ENCODE results near the gene PRR27. TPM values are rescaled to one million over a fixed set of nuclear protein-coding genes. Genes with fewer than 3 reads are reported as not detected.

Gene PRR27
- total and polyA plus RNA-seq, 2 donors (not counting 3 experiments of a cell fraction or from before 2014, with no cell fraction given): not detected

DNA sequence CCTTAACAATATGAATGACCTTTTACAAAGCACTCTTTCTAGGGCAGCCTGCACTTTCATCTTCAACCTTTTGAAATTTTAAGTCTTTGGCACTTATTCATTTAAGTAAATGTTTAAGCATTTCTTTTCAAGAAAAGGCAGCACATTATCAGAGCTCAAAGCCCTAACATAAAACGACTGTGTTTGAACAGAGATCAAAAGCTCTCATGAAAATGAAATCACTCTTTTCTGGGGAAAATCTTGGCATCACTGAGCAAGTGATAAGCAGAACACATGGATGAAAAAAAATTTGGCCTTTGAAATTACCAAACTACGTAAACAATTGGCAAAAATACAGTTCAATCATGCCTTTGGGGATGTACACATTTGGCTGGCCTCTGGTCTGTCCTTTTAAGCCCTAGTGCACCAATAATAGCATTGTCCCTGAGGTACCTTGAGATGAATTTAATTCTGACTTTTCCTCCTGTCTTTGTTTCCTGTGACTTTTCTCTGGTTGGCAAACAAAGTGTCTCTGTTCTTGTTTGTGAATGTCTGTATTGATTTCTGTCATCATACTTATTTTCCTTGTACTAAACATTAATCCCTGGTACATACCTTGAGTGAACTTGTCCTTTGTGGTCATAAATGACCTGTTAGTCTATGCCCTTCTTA, 28.6 kb downstream of the PRR27 start:
- intact Hi-C loops (cut with micrococcal nuclease): loop anchor here (1.0 to 2.0 kb wide), 6 partner anchors 87 to 864 kb away; no protein-coding TSS in a partner anchor

More for the DNA sequence above, 28.6 kb downstream of the PRR27 start:
- Histone ChIP-seq H3K9me1 (replicated peaks; ENCODE audit: control insufficient read depth, extremely low read depth, insufficient read depth, low read length) (no peaks in the 10 kb centered on the region), H3K4me2 (ENCODE audit: insufficient read depth, low read length) (no peak overlapping the region), H3K36me3 (ENCODE audit: control insufficient read depth in 2 of 2, extremely low read depth in 1 of 2, insufficient read depth in 2 of 2, low read length in 2 of 2) (no peaks in the 10 kb centered on the region), H3K4me3 (replicated peaks in 1 of 3; ENCODE audit: insufficient read depth in 1 of 3, low read depth in 1 of 3, low read length in 3 of 3) (no peak overlapping the region), H3K9me3 (replicated peaks; ENCODE audit: control insufficient read depth, insufficient read depth, low read length) (no peaks in the 10 kb centered on the region), H2AFZ (ENCODE audit: low read depth, low read length) (no peak overlapping the region), H3K9ac (replicated peaks; ENCODE audit: extremely low read depth, insufficient read depth, low read length) (no peak overlapping the region), H3K27me3 (ENCODE audit: control insufficient read depth in 2 of 2, insufficient read depth in 2 of 2, low read length in 2 of 2) (no peaks in the 10 kb centered on the region), H4K20me1 (replicated peaks; ENCODE audit: control insufficient read depth, extremely low read depth, insufficient read depth, low read length) (no peaks in the 10 kb centered on the region), H3K4me1 (ENCODE audit: control insufficient read depth, extremely low read depth, insufficient read depth, low read length) (no peaks in the 10 kb centered on the region), H3K27ac (ENCODE audit: insufficient read depth, low read depth, low read length) (no peak overlapping the region), H3K79me2 (ENCODE audit: control insufficient read depth, insufficient read depth, low read length) (no peaks in the 10 kb centered on the region)
- FAIRE-seq: no peak
- dilution Hi-C loops (cut with MboI; ENCODE audit: extremely low pct_ligation_motif_present, low sequenced_read_pairs): no loop called here
- ChIA-PET POLR2A (no interaction called here), CTCF (interaction anchor here (0.7 to 5.2 kb wide), 26 partner anchors 12 to 864 kb away, joined by 3 to 75 read pairs (median 5); partner anchors contain the start of gene ODAM)
- DNase-seq (ENCODE audit: low read depth, low spot score): no peak
- no peak for TF ChIP-seq POLR2AphosphoS5 (IDR thresholded peaks at IDR 0.05; ENCODE audit: insufficient read depth, low read depth, low read length)
- TF ChIP-seq POLR2A (IDR thresholded peaks at IDR 0.05; ENCODE audit: low read depth, low read length): no peak
- TF ChIP-seq JUN (IDR thresholded peaks at IDR 0.05; ENCODE audit: borderline replicate concordance, insufficient read depth, insufficient read length, low read depth): no peak
- no peak for TF ChIP-seq FOS (IDR thresholded peaks at IDR 0.05; ENCODE audit: borderline replicate concordance, insufficient read depth, low read length)
- TF ChIP-seq, protein P1, sequence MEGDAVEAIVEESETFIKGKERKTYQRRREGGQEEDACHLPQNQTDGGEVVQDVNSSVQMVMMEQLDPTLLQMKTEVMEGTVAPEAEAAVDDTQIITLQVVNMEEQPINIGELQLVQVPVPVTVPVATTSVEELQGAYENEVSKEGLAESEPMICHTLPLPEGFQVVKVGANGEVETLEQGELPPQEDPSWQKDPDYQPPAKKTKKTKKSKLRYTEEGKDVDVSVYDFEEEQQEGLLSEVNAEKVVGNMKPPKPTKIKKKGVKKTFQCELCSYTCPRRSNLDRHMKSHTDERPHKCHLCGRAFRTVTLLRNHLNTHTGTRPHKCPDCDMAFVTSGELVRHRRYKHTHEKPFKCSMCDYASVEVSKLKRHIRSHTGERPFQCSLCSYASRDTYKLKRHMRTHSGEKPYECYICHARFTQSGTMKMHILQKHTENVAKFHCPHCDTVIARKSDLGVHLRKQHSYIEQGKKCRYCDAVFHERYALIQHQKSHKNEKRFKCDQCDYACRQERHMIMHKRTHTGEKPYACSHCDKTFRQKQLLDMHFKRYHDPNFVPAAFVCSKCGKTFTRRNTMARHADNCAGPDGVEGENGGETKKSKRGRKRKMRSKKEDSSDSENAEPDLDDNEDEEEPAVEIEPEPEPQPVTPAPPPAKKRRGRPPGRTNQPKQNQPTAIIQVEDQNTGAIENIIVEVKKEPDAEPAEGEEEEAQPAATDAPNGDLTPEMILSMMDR (IDR thresholded peaks at IDR 0.05; ENCODE audit: extremely low read depth in 1 of 2, insufficient read depth in 1 of 2, low read depth in 1 of 2, low read length in 2 of 2): no peak
- TF ChIP-seq, protein P2, sequence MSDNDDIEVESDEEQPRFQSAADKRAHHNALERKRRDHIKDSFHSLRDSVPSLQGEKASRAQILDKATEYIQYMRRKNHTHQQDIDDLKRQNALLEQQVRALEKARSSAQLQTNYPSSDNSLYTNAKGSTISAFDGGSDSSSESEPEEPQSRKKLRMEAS (IDR thresholded peaks at IDR 0.05; ENCODE audit: insufficient read depth, insufficient read length): no peak
- TF ChIP-seq EZH2 (IDR thresholded peaks at IDR 0.05; ENCODE audit: borderline replicate concordance, low read depth, low read length, severe bottlenecking): no peak
- no peak for TF ChIP-seq MYC (IDR thresholded peaks at IDR 0.05; ENCODE audit: low read depth, low read length)
- TF ChIP-seq GATA2 (IDR thresholded peaks at IDR 0.05; ENCODE audit: insufficient read depth, insufficient read length, low read depth, low read length): no peak
- no TSS peak for BruUV-seq (replicated peaks)

All from endothelial cell of umbilical vein (primary cell).